Colonic mucosa (tissue), 4 donors: ENCODE measurements around the gene RAP2A. TPM values are rescaled to one million over a fixed set of nuclear protein-coding genes. Genes with fewer than 3 reads are reported as not detected.

Experiments used
- DNase-seq: peaks from one replicate; pipeline ENCODE4 v3.0.0-alpha.2; 2020
- H3K27ac ChIP-seq: fragments of 200-600 bp; one replicate; pipeline ENCODE4 v1.8.0; 2021
- H3K27me3 ChIP-seq: fragments of 200-600 bp; one replicate; pipeline ENCODE4 v1.8.0; 2021
- H3K36me3 ChIP-seq: fragments of 200-600 bp; one replicate; pipeline ENCODE4 v1.8.0; 2021
- H3K4me1 ChIP-seq: fragments of 200-600 bp; one replicate; pipeline ENCODE4 v1.8.0; 2021; ENCODE audit warnings: mild to moderate bottlenecking
- H3K4me3 ChIP-seq: fragments of 200-600 bp; one replicate; pipeline ENCODE4 v1.8.0; 2021
- H3K9ac ChIP-seq, 2 donors: one replicate each; pipeline ENCODE4 v1.7.0; 2013; ENCODE audit warnings: control low read depth in 2 of 2, low read depth in 2 of 2, low read length in 2 of 2
- H3K9me3 ChIP-seq: fragments of 200-600 bp; one replicate; pipeline ENCODE4 v1.8.0; 2021
- intact Hi-C: fragments of 100-400 bp; cut with DNase I; formaldehyde crosslinking; loops from one replicate; pipeline ENCODE4 v1.14.1; 2022
- total RNA-seq, 2 donors: library from RNA; stranded (reverse); fragmentation: NEBNext Ultra II Directional in 1 of 2; extraction: Animal tissue kit (Norgen Biotek cat#: 25700) in 1 of 2; gene quantifications; one replicate each; pipeline ENCODE4 v1.2.1, GENCODE V29; 2021
- TF ChIP-seq, protein P1 (sequence below): fragments of 200-600 bp; IDR thresholded peaks from one replicate; pipeline ENCODE4 v1.8.0; 2022; ENCODE audit warnings: antibody characterized with exemption, mild to moderate bottlenecking
- donor health status: healthy.
- donor health status: DM: no; HTN: no; CAD: no.
- donor health status: DM: no; HTN: no; CAD: no.

RAP2A gene
- total RNA-seq, 2 donors from 2014 or later = 35.9 to 38.2 TPM

DNA sequence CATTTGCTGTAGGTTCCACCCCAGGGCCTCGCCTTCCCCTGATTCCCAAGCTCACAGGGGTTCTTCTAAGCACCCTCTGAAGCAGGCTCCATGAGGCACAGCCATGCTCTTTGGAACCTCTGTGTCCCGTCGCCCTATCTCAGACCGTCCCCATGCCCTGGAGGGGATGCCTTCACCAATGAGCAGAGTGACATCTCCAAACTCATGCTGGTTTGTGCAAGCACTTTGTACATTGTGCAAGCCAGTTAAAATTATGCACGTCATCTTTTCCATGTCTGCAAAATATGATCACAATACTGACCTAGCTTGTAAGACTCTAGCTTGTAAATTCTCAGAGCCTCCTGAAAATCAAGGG, 46.5 kb upstream of the RAP2A start:
- Histone ChIP-seq H3K9ac (no peak overlapping the region), H3K4me3 (no peak overlapping the region), H3K27ac (no peak overlapping the region), H3K27me3 (no peaks in the 10 kb centered on the region), H3K36me3 (no peaks in the 10 kb centered on the region), H3K4me1 (no peaks in the 10 kb centered on the region), H3K9me3 (no peaks in the 10 kb centered on the region)
- intact Hi-C loops = no loop called here
- TF ChIP-seq, protein P1, sequence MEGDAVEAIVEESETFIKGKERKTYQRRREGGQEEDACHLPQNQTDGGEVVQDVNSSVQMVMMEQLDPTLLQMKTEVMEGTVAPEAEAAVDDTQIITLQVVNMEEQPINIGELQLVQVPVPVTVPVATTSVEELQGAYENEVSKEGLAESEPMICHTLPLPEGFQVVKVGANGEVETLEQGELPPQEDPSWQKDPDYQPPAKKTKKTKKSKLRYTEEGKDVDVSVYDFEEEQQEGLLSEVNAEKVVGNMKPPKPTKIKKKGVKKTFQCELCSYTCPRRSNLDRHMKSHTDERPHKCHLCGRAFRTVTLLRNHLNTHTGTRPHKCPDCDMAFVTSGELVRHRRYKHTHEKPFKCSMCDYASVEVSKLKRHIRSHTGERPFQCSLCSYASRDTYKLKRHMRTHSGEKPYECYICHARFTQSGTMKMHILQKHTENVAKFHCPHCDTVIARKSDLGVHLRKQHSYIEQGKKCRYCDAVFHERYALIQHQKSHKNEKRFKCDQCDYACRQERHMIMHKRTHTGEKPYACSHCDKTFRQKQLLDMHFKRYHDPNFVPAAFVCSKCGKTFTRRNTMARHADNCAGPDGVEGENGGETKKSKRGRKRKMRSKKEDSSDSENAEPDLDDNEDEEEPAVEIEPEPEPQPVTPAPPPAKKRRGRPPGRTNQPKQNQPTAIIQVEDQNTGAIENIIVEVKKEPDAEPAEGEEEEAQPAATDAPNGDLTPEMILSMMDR = no peak
- DNase-seq = no peak

DNA sequence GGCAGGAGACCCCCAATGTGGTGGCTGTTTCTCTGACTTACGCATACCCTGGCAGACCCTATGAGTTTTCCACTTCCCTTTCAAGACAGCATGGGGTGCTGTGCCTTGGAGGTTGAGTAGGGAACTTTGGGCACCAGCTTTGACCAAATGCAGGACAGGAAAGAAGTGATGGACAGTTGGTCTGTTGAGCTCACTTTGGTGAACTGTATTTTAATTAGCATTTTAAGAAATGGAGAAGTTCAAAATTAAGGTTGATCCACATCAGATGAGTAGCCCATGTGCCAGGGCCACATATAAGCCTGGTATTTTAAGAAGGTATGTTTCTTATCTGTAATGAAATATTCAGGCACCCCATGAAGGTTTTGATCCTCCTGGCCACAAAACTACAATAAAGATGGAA, 46.1 kb upstream of the RAP2A start:
- H3K36me3 ChIP-seq = no peaks in the 10 kb centered on the region
- no peak overlapping the region for H3K4me3 ChIP-seq
- H3K4me1 ChIP-seq = no peaks in the 10 kb centered on the region
- intact Hi-C loops = no loop called here
- no peak overlapping the region for H3K9ac ChIP-seq
- no peak overlapping the region for H3K27ac ChIP-seq
- TF ChIP-seq, protein P1 = no peak
- no peaks in the 10 kb centered on the region for H3K27me3 ChIP-seq
- no peak for DNase-seq
- H3K9me3 ChIP-seq = no peaks in the 10 kb centered on the region

DNA sequence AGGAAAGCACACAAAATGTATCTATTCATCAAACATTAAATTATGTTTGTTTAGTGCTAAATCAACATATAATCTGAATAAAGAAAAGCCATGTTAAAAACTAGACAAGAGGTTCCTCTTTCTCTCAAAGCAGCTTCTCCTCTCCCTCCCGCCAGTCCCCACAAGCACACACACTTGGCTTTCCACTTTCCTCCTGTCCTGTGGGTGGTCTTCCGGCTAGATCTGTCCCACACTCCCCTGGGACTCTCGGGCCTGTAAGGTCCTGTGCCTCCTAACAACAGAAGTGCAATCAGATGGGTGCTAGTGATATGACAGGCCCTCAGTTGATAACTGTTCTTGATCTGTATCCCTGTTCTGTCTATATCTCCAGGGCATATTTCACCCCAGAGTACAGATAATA, 45.6 kb upstream of the RAP2A start:
- no peaks in the 10 kb centered on the region for H3K4me1 ChIP-seq
- no peaks in the 10 kb centered on the region for H3K36me3 ChIP-seq
- no peak overlapping the region for H3K9ac ChIP-seq
- intact Hi-C loops = no loop called here
- no peaks in the 10 kb centered on the region for H3K27me3 ChIP-seq
- H3K9me3 ChIP-seq = no peaks in the 10 kb centered on the region
- H3K4me3 ChIP-seq = no peak overlapping the region
- no peak for DNase-seq
- TF ChIP-seq, protein P1 = no peak
- no peak overlapping the region for H3K27ac ChIP-seq

DNA sequence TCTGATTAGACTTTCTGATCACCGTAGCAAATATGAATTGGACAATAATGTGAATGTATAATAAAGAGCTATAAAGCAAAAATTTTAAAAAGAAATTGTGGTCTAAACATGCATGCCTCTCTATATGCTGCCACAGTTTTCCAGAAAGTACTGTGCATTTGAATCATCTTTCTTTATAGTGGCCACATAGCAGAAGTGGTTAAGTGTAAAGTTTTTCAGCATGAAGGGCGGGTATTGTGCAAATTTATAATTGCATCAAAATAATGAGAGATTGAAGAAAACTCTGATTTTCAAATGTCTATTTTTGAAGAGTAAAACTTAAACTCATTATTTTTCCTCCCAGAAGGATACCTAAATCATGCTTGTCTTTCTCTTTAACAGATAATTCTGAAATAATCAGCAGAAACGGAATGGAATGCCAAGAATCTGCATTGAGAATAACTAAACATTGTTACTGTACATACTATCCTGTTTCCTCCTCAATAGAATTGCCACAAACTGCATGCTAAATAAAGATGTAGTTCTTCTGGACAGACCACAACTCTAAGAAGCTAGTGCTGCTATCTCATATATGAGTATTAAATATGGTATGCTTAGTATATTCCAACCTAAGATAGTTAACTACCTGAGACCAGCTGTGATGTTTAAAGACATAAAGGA, 42.9 kb upstream of the RAP2A start:
- H3K4me1 ChIP-seq = no peaks in the 10 kb centered on the region
- H3K36me3 ChIP-seq = no peaks in the 10 kb centered on the region
- H3K27me3 ChIP-seq = no peaks in the 10 kb centered on the region
- no peak overlapping the region for H3K9ac ChIP-seq
- TF ChIP-seq, protein P1 = no peak
- no peak overlapping the region for H3K27ac ChIP-seq
- H3K9me3 ChIP-seq = no peaks in the 10 kb centered on the region
- intact Hi-C loops = no loop called here
- H3K4me3 ChIP-seq = no peak overlapping the region
- no peak for DNase-seq

DNA sequence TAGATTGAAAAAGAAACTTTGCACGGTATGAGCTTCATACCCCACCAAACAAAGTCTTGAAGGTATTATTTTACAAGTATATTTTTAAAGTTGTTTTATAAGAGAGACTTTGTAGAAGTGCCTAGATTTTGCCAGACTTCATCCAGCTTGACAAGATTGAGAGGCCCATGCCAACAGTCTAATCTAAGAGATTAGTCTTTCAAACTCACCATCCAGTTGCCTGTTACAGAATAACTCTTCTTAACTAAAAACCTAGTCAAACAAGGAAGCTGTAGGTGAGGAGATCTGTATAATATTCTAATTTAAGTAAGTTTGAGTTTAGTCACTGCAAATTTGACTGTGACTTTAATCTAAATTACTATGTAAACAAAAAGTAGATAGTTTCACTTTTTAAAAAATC, 41.9 kb upstream of the RAP2A start:
- H3K4me1 ChIP-seq = no peaks in the 10 kb centered on the region
- H3K36me3 ChIP-seq = no peaks in the 10 kb centered on the region
- H3K27me3 ChIP-seq = no peaks in the 10 kb centered on the region
- H3K27ac ChIP-seq = no peak overlapping the region
- no peaks in the 10 kb centered on the region for H3K9me3 ChIP-seq
- no peak for DNase-seq
- no peak overlapping the region for H3K9ac ChIP-seq
- H3K4me3 ChIP-seq = no peak overlapping the region
- TF ChIP-seq, protein P1 = no peak
- intact Hi-C loops = no loop called here
